HG03432 (cell line): ENCODE results near the gene DISP2.

Experiments used
- ATAC-seq: cut with Tn5 transposase; IDR thresholded peaks from one replicate; pipeline ENCODE4 v1.9.1; 2021; ENCODE audit warnings: mild to moderate bottlenecking, moderate library complexity; ENCODE audit not compliant: unreplicated experiment

Gene DISP2

GRCh38 chr15:40388941-40389823, 31.2 kb downstream of the DISP2 start:
- ATAC-seq: no peak

DNA sequence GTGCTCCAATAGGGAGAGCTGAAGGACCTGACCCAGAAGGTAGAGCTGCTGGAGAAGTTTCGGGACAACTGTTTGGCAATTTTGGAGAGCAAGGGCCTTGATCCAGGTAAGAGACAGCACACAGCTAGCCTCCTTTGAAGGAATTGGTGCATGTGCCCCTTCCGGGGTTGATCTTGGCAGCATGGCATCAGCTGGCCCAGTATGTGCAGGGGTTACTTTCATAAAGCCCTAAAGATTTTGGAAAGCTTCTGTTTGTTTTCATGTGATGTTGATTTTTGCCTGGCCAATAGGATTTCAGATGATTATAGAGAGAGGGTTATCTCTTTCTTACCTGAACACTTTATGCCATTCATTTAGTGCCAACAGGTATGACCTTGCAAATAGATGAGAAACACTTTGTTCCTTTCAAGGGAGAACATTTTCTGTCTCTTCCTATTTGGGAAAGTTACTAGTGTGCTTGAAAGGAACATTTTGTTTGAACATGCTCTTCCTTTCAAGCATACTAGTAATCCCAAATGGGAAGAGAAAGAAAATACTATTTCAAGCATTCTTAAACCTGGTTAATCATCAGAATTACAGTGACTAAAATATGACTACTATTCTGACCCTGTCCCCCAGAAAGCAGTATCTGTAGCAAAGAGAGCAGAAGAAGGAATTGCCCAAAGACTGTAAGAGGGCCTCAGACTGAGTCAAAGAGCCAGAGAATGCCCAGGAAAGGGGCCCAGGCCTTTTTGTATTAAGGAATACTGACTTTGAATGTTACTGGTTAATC, 32.0 kb downstream of the DISP2 start:
- no peak for ATAC-seq

DNA sequence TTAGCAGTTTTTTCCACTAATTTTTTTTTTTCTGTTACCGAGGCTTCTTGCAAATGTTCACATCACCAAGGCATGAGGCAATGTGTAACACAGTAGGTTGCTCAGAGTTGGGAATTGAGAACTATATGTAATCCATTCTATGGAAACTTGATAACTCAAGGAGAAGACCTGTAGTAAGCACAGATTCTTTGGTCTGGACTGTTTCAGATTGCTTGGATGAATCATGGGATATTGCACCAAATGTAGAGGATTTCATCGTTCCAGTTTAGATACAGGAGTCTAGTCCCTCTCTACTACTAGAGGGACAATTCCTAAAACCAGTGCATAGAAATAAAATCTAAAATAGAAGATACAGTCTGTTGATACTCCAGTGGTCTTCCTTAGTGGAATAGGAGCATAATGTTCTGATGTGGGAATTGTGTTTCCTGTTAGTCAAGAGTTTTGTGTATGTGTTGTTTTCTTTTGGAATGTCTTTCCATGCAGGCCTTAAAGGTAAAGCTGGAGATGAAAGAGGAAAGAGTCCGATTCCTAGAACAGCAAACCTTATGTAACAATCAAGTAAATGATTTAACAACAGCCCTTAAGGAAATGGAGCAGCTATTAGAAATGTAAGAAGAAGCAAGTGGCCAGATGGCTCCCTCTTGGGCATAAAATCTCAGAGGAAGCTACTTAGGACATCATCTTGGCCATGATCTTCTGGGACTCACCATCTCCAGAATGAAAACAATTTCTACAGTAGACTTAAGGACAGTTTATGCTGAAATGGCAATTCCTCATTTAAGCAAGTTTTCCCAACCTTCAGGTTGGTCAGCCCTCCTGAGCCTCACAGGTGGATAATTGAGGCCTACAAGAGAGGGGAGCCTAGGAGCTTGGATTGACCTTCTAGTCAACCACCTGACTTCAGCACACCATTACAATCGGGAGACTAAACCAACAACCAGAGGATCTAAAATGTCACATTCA, 35.2 kb downstream of the DISP2 start:
- ATAC-seq: no peak

- no peak for ATAC-seq
Observed at GRCh38 chr15:40397688-40398412, 39.8 kb downstream of the DISP2 start.

- ATAC-seq: peak; percentile 81
Observed at GRCh38 chr15:40398413-40398873, 40.4 kb downstream of the DISP2 start.

- ATAC-seq: no peak
Observed at GRCh38 chr15:40399370-40399769, 41.4 kb downstream of the DISP2 start.

DNA sequence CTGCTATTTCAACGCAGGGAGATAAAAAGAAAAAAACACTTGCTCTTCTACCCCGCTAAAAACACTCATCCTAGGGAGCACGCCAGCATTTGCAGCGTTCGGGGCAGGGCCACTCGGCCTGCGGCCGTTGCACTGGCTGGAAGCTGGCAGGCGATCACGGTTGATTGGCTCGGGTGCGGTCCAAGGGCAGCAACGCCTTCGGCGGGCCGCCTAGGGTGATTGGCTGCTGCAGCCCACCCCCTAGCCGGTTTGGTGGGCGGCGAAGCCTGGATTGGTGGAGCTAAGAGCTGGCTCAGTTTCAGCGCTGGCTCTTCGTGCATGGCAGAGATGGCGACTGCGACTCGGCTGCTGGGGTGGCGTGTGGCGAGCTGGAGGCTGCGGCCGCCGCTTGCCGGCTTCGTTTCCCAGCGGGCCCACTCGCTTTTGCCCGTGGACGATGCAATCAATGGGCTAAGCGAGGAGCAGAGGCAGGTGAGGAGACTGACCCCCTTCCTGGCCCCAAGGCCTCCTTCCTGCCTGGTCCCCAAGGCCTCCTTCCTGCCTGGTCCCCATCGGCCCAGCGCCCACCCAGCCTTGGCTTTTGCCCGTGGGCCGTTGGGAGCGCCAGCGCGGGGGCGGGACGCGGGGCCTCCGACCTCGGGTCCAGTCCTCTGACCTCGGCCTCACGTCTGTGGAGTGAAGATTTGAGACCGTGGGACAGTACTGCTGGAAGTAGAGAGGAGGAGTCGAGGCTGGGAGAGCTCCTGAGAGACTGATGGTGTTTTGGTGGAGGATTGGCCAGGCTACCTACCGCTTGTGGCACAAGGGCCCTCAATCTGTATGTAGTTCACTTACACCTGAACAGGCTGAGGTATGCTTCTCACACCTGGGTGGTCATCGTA, 47.7 kb downstream of the DISP2 start, which contains the start of gene IVD:
IVD (plus strand) TSS at position 295 of the 881 bp plus-strand sequence; CDS start at position 328, 33 bp downstream.
- peak; percentile 90 for ATAC-seq

DNA sequence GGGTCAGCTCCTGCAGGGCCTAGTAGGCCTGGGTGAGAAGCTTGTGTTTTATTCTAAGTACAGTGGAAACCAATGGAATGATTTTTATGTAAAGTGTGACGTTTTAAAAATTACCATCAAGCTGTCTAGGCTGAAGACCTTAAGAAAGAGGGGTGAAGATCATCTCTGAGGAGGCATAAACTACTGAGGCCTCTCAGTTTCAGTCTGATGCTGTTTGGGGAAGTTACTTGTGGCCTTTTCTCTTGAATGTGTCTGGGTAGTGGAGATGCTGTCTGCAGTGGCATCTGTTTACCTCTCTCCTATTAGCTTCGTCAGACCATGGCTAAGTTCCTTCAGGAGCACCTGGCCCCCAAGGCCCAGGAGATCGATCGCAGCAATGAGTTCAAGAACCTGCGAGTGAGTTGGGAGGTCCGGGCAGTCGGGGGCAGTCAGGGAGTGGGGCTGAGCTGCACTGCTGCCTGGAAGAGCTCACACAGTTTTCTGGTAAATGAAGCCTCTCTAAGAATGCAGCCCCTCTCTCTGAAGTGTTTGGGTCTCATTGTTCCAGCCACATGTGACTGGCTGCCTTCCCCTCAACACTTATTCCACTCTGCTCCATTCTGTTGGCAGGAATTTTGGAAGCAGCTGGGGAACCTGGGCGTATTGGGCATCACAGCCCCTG, 49.4 kb downstream of the DISP2 start:
- ATAC-seq: peak; percentile 56

GRCh38 chr15:40409366-40409765, 51.3 kb downstream of the DISP2 start:
- no peak for ATAC-seq

- ATAC-seq: no peak
Observed at GRCh38 chr15:40410476-40410875, 52.5 kb downstream of the DISP2 start.

GRCh38 chr15:40412095-40412759, 54.2 kb downstream of the DISP2 start:
- ATAC-seq: no peak

GRCh38 chr15:40413036-40413435, 55.0 kb downstream of the DISP2 start:
- no peak for ATAC-seq

- ATAC-seq: no peak
Observed at GRCh38 chr15:40414816-40415215, 56.8 kb downstream of the DISP2 start.

DNA sequence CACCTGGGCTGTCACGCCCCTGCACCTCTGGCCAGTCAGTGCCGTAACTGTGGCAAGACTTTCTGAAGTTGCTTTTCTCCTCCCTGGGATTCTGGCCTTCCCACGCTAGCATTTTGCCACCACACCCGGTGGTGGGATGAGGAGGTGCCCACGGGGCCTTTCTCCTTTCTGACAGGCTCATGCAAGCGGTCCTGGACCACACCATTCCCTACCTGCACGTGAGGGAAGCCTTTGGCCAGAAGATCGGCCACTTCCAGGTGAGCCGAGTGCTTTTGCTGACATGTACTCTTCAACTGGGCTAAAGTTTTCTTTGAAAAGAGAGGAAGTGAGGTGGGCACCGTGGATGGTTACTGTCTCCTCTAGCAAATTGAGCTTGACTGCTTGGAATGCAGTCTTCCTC, 57.2 kb downstream of the DISP2 start:
- no peak for ATAC-seq

DNA sequence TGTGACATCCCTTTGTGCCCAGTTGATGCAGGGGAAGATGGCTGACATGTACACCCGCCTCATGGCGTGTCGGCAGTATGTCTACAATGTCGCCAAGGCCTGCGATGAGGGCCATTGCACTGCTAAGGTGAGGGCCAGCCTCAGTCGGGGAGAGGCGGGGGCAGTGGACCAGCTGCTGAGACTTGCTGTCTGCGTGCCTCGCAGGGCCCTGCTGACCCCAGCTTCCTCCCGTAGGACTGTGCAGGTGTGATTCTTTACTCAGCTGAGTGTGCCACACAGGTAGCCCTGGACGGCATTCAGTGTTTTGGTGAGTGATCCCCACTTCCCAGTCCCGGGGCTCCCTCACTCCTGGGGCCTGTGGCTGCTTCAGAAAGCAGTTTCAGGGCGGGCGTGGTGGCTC, 58.0 kb downstream of the DISP2 start:
- ATAC-seq: no peak

- ATAC-seq: no peak
Observed at GRCh38 chr15:40418126-40418525, 60.1 kb downstream of the DISP2 start.

DNA sequence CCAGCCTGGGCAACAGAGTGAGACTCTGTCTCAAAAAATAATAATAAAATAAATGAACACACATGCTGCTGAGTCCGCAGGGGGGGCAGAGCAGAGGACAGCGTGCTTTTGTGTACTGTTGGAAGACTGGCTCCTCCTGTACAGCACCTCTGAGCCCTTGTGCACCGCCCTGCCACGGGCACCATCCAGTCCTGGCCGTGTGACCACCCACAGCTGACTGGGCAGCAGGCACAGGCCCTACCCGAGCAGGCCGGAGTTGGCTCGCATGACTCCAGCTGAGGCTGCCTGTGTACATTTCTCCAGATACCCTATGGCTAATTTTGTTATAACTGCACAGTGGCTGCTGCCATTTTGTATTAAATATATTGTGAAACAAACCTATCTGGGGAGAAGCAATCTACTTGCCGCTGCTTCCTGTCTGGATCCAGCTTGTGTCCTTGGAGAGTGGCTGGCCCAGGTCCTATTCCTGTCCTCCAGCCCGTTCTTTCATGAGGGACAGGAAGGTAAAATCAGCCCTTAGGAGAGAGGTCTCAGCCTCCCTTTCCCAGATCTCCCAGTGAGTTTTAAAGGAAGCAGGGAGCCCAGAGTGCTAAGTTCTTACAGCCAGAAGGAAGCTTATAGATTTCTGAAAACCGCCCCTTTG, 62.2 kb downstream of the DISP2 start:
- ATAC-seq: no peak
